ENCODE results near the gene PNPLA8. TPM values are rescaled to one million over a fixed set of nuclear protein-coding genes. Genes with fewer than 3 reads are reported as not detected.

Gene PNPLA8
- polyA plus RNA-seq, 3 donors, result 10.2 to 80.0 (median 55.5) TPM

GRCh38 chr7:108450160-108450559, 75.8 kb downstream of the PNPLA8 start:
- no peaks in the 10 kb centered on the region for H3K36me3 ChIP-seq (replicated peaks in 1 of 2; ENCODE audit: control insufficient read depth in 1 of 2, insufficient read depth in 2 of 2, low read length in 2 of 2)
- Mint-ChIP-seq H3K27ac (no peak overlapping the region), H3K36me3 (no peaks in the 10 kb centered on the region), H3K9me3 (peaks cover 0 to 9% (median 0%) of the 10 kb centered on the region in 7 donors), H3K4me1 (peaks cover 3% of the 10 kb centered on the region), H3K4me3 (no peak overlapping the region), H3K27me3 (ENCODE audit: low read depth in 3 of 3) (peaks cover 40 to 56% (median 52%) of the 10 kb centered on the region in 3 donors)
- H3K4me1 ChIP-seq (ENCODE audit: control insufficient read depth in 1 of 2, insufficient read depth in 2 of 2, low read length in 2 of 2), result peaks cover 0 to 3% of the 10 kb centered on the region in 2 donors
- H3K9ac ChIP-seq (ENCODE audit: insufficient read depth, low read length, poor library complexity, severe bottlenecking), result no peak overlapping the region
- no peaks in the 10 kb centered on the region for H3K79me2 ChIP-seq (ENCODE audit: insufficient read depth, low read length)
- peaks cover 37 to 49% of the 10 kb centered on the region in 2 donors for H3K27me3 ChIP-seq (ENCODE audit: control insufficient read depth in 2 of 2, insufficient read depth in 2 of 2, low read length in 2 of 2)
- TF ChIP-seq, protein P1, sequence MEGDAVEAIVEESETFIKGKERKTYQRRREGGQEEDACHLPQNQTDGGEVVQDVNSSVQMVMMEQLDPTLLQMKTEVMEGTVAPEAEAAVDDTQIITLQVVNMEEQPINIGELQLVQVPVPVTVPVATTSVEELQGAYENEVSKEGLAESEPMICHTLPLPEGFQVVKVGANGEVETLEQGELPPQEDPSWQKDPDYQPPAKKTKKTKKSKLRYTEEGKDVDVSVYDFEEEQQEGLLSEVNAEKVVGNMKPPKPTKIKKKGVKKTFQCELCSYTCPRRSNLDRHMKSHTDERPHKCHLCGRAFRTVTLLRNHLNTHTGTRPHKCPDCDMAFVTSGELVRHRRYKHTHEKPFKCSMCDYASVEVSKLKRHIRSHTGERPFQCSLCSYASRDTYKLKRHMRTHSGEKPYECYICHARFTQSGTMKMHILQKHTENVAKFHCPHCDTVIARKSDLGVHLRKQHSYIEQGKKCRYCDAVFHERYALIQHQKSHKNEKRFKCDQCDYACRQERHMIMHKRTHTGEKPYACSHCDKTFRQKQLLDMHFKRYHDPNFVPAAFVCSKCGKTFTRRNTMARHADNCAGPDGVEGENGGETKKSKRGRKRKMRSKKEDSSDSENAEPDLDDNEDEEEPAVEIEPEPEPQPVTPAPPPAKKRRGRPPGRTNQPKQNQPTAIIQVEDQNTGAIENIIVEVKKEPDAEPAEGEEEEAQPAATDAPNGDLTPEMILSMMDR (IDR thresholded peaks at IDR 0.05), result no peak
- WGBS (ENCODE audit: insufficient coverage), result no CpG with 5 or more reads among the region's 1 CpG
- no peak overlapping the region for H2AFZ ChIP-seq (ENCODE audit: insufficient read depth, low read depth, low read length, poor library complexity, severe bottlenecking)
- H3K4me2 ChIP-seq (replicated peaks; ENCODE audit: extremely low read depth, low read length, poor library complexity, severe bottlenecking), result no peak overlapping the region
- H3K9me3 ChIP-seq (replicated peaks in 1 of 2; ENCODE audit: control insufficient read depth in 1 of 2, insufficient read depth in 1 of 2, low read length in 2 of 2), result peaks cover 0 to 6% of the 10 kb centered on the region in 2 donors
- intact Hi-C loops (cut with micrococcal nuclease), result no loop called here
- H4K20me1 ChIP-seq (ENCODE audit: insufficient read depth, low read length), result no peaks in the 10 kb centered on the region
- H3K27ac ChIP-seq (ENCODE audit: low read depth in 1 of 2, low read length in 2 of 2), result no peak overlapping the region
- H3K4me3 ChIP-seq (replicated peaks in 1 of 3; ENCODE audit: low read depth in 2 of 3, low read length in 3 of 3), result no peak overlapping the region
- no peak for DNase-seq

DNA sequence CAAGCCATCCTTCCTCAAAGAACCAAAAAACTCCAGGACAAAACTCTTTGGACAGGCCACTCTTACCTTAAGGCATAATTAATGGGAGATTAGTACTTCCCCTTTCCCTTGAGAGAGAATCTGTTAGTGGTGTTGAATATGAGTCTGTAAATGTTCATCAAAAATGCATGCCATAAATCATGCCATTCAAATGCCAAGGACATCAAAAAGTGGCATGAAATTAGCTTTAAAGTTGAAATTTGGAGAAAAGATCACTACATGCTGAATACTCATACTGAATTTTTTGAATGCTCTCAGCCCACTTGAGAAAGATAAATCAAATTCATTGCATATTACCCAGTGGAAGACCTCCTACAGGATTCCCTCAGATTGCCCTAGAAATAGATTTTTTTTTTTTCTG, 76.4 kb downstream of the PNPLA8 start:
- Histone ChIP-seq H3K4me1 (ENCODE audit: control insufficient read depth in 1 of 2, insufficient read depth in 2 of 2, low read length in 2 of 2) (no peaks in the 10 kb centered on the region), H2AFZ (ENCODE audit: insufficient read depth, low read depth, low read length, poor library complexity, severe bottlenecking) (no peak overlapping the region), H4K20me1 (ENCODE audit: insufficient read depth, low read length) (no peaks in the 10 kb centered on the region), H3K27me3 (ENCODE audit: control insufficient read depth in 2 of 2, insufficient read depth in 2 of 2, low read length in 2 of 2) (peaks cover 34 to 44% of the 10 kb centered on the region in 2 donors), H3K79me2 (ENCODE audit: insufficient read depth, low read length) (no peaks in the 10 kb centered on the region), H3K4me2 (replicated peaks; ENCODE audit: extremely low read depth, low read length, poor library complexity, severe bottlenecking) (no peak overlapping the region), H3K27ac (ENCODE audit: low read depth in 1 of 2, low read length in 2 of 2) (no peak overlapping the region), H3K4me3 (replicated peaks in 1 of 3; ENCODE audit: low read depth in 2 of 3, low read length in 3 of 3) (no peak overlapping the region), H3K36me3 (replicated peaks in 1 of 2; ENCODE audit: control insufficient read depth in 1 of 2, insufficient read depth in 2 of 2, low read length in 2 of 2) (no peaks in the 10 kb centered on the region), H3K9ac (ENCODE audit: insufficient read depth, low read length, poor library complexity, severe bottlenecking) (no peak overlapping the region), H3K9me3 (replicated peaks in 1 of 2; ENCODE audit: control insufficient read depth in 1 of 2, insufficient read depth in 1 of 2, low read length in 2 of 2) (peaks cover 0 to under 1% of the 10 kb centered on the region in 2 donors)
- H3K9me3 Mint-ChIP-seq, result peaks cover 0 to 5% (median 0%) of the 10 kb centered on the region in 7 donors
- peaks cover 39 to 49% (median 48%) of the 10 kb centered on the region in 3 donors for H3K27me3 Mint-ChIP-seq (ENCODE audit: low read depth in 3 of 3)
- intact Hi-C loops (cut with micrococcal nuclease), result no loop called here
- peaks cover under 1% of the 10 kb centered on the region for H3K4me1 Mint-ChIP-seq
- no peak overlapping the region for H3K4me3 Mint-ChIP-seq
- TF ChIP-seq, protein P1 (IDR thresholded peaks at IDR 0.05), result no peak
- H3K36me3 Mint-ChIP-seq, result no peaks in the 10 kb centered on the region
- no peak overlapping the region for H3K27ac Mint-ChIP-seq
- DNase-seq, result no peak
